ENCODE results near the gene GSTO2. TPM values are rescaled to one million over a fixed set of nuclear protein-coding genes. Genes with fewer than 3 reads are reported as not detected.

GSTO2 gene
- total RNA-seq, 2 experiments from 2014 or later: 0.77 to 1.2 TPM

GRCh38 chr10:104267721-104268404 is 1.1 kb upstream of the GSTO2 start:
- Mint-ChIP-seq H3K27me3 (no peaks in the 10 kb centered on the region), H3K9me3 (no peaks in the 10 kb centered on the region), H3K4me3 (peak overlapping the region; percentile 94), H3K27ac (peak overlapping the region; percentile 93), H3K36me3 (ENCODE audit: low read depth) (peaks cover 56% of the 10 kb centered on the region), H3K4me1 (ENCODE audit: low read depth) (peaks cover 53% of the 10 kb centered on the region)
- peak overlapping the region; percentile 84 for H3K4me3 ChIP-seq (ENCODE audit: low read length)
- DNase-seq (no peak), ATAC-seq (ENCODE audit: poor library complexity) (no peak)
- peaks cover 37% of the 10 kb centered on the region for H3K36me3 ChIP-seq (ENCODE audit: insufficient read depth, low read length)
- CTCF ChIA-PET: interaction anchor here (1.3 to 1.6 kb wide), 2 partner anchors 11 to 86 kb away, joined by 4 to 5 read pairs; partner anchors contain the start of gene CFAP58
- H3K27ac ChIP-seq (ENCODE audit: low read depth in 1 of 2, low read length in 2 of 2): peak overlapping the region; percentile 92
- H3K4me1 ChIP-seq (ENCODE audit: insufficient read depth, low read length): peaks cover 24% of the 10 kb centered on the region
- POLR2A ChIA-PET: interaction anchor here (0.9 to 7.4 kb wide), 2 partner anchors 11 to 86 kb away, joined by 5 to 102 read pairs; partner anchors contain the start of genes CFAP58 and GSTO1
- H3K9me3 ChIP-seq (ENCODE audit: control insufficient read depth in 1 of 2, insufficient read depth in 1 of 2, low read length in 2 of 2): no peaks in the 10 kb centered on the region
- TF ChIP-seq, protein P1, sequence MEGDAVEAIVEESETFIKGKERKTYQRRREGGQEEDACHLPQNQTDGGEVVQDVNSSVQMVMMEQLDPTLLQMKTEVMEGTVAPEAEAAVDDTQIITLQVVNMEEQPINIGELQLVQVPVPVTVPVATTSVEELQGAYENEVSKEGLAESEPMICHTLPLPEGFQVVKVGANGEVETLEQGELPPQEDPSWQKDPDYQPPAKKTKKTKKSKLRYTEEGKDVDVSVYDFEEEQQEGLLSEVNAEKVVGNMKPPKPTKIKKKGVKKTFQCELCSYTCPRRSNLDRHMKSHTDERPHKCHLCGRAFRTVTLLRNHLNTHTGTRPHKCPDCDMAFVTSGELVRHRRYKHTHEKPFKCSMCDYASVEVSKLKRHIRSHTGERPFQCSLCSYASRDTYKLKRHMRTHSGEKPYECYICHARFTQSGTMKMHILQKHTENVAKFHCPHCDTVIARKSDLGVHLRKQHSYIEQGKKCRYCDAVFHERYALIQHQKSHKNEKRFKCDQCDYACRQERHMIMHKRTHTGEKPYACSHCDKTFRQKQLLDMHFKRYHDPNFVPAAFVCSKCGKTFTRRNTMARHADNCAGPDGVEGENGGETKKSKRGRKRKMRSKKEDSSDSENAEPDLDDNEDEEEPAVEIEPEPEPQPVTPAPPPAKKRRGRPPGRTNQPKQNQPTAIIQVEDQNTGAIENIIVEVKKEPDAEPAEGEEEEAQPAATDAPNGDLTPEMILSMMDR (IDR thresholded peaks at IDR 0.05): no peak
- intact Hi-C loops (cut with DNase I, micrococcal nuclease): loop anchor here (1.0 to 5.0 kb wide), 6 partner anchors 12 to 351 kb away; partner anchors contain the start of genes CFAP43 (in 2 of the 2), STN1 (in 2 of the 2) and ITPRIP (in 1 of the 2)
- H3K27me3 ChIP-seq (ENCODE audit: control insufficient read depth in 1 of 2, insufficient read depth in 2 of 2, low read length in 2 of 2): no peaks in the 10 kb centered on the region

DNA sequence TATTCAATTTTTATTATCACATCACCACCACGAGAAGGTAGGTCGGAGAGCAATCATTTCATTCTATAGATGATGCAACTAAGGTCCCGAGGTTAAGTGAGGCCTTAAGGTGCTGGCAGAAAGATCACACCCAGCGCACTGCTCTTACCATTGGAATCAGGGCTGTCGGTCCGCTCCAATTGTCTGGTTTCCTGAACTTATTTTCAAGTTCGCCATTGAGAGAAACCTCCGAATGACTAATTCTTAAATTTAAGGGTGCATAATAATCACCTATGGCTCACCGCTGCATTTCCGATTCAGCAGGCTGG is 625 bp upstream of the GSTO2 start:
- no peak for ATAC-seq (ENCODE audit: poor library complexity)
- Histone ChIP-seq H3K27me3 (ENCODE audit: control insufficient read depth in 1 of 2, insufficient read depth in 2 of 2, low read length in 2 of 2) (no peaks in the 10 kb centered on the region), H3K4me3 (ENCODE audit: low read length) (peak overlapping the region; percentile 84), H3K36me3 (ENCODE audit: insufficient read depth, low read length) (peaks cover 33% of the 10 kb centered on the region), H3K4me1 (ENCODE audit: insufficient read depth, low read length) (peaks cover 24% of the 10 kb centered on the region), H3K27ac (ENCODE audit: low read depth in 1 of 2, low read length in 2 of 2) (peak overlapping the region; percentile 92), H3K9me3 (ENCODE audit: control insufficient read depth in 1 of 2, insufficient read depth in 1 of 2, low read length in 2 of 2) (no peaks in the 10 kb centered on the region)
- H3K27me3 Mint-ChIP-seq: no peaks in the 10 kb centered on the region
- TF ChIP-seq, protein P1 (IDR thresholded peaks at IDR 0.05): no peak
- ChIA-PET CTCF (interaction anchor here (1.0 kb wide), 1 partner anchor 12 kb away, joined by 3 read pairs; no protein-coding TSS in a partner anchor), POLR2A (interaction anchor here (1.0 to 7.4 kb wide), 13 partner anchors 7 to 147 kb away, joined by 3 to 102 read pairs (median 5); partner anchors contain the start of genes CFAP43, GSTO1, ITPRIP and SFR1)
- intact Hi-C loops (cut with DNase I, micrococcal nuclease): loop anchor here (1.0 to 5.0 kb wide), 5 partner anchors 12 to 351 kb away; partner anchors contain the start of genes STN1 (in 2 of the 2), CFAP43 (in 1 of the 2) and ITPRIP (in 1 of the 2)
- H3K9me3 Mint-ChIP-seq: no peaks in the 10 kb centered on the region
- no peak for DNase-seq
- H3K4me1 Mint-ChIP-seq (ENCODE audit: low read depth): peaks cover 53% of the 10 kb centered on the region
- H3K4me3 Mint-ChIP-seq: peak overlapping the region; percentile 94
- H3K36me3 Mint-ChIP-seq (ENCODE audit: low read depth): peaks cover 55% of the 10 kb centered on the region
- peak overlapping the region; percentile 93 for H3K27ac Mint-ChIP-seq

DNA sequence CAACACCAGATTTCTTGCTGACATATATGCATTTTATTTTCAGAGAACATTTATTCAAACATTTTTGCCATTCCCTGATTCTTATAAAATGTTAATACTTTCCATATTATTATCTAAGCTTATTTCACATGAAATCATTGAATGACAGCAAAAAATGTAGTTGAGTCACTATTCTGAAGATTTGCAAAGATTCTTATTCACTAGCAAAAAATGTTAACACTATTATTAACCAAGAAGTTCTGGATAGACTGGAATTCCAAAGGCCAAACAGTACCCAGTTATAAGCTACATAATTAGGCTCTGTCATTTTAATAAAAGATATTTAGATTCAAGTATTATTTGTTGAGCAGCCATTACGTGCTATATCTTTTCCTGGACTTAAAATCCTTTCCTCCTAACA is 4.3 kb downstream of the GSTO2 start:
- Mint-ChIP-seq H3K36me3 (ENCODE audit: low read depth) (peaks cover 10% of the 10 kb centered on the region), H3K27ac (no peak overlapping the region), H3K27me3 (peaks cover 18% of the 10 kb centered on the region), H3K4me3 (no peak overlapping the region), H3K4me1 (ENCODE audit: low read depth) (peaks cover 14% of the 10 kb centered on the region), H3K9me3 (no peaks in the 10 kb centered on the region)
- DNase-seq (no peak), ATAC-seq (ENCODE audit: poor library complexity) (no peak)
- Histone ChIP-seq H3K4me3 (ENCODE audit: low read length) (no peak overlapping the region), H3K9me3 (ENCODE audit: control insufficient read depth in 1 of 2, insufficient read depth in 1 of 2, low read length in 2 of 2) (peaks cover 0 to 5% of the 10 kb centered on the region in 2 experiments), H3K4me1 (ENCODE audit: insufficient read depth, low read length) (peaks cover 19% of the 10 kb centered on the region), H3K27ac (ENCODE audit: low read depth in 1 of 2, low read length in 2 of 2) (no peak overlapping the region), H3K27me3 (ENCODE audit: control insufficient read depth in 1 of 2, insufficient read depth in 2 of 2, low read length in 2 of 2) (peaks cover 7 to 12% of the 10 kb centered on the region in 2 experiments), H3K36me3 (ENCODE audit: insufficient read depth, low read length) (no peaks in the 10 kb centered on the region)
- TF ChIP-seq, protein P1 (IDR thresholded peaks at IDR 0.05): no peak
- CTCF ChIA-PET: interaction anchor here (1.3 to 3.3 kb wide), 5 partner anchors 10 to 77 kb away, joined by 5 to 23 read pairs (median 8); partner anchors contain the start of gene ITPRIP
- intact Hi-C loops (cut with DNase I, micrococcal nuclease): no loop called here
- POLR2A ChIA-PET: interaction anchor here (0.9 to 1.9 kb wide), 3 partner anchors 12 to 152 kb away, joined by 3 to 9 read pairs (median 3); partner anchors contain the start of gene GSTO1

Measured in CD4-positive, alpha-beta T cell (primary cell).